ENCODE results near the gene GNB1L. TPM values are rescaled to one million over a fixed set of nuclear protein-coding genes. Genes with fewer than 3 reads are reported as not detected.
A peak's percentile ranks its signal among the peaks of the same experiment; 100 is the strongest.

Gene GNB1L
- total and polyA plus RNA-seq, 2 of the 13 experiments (the other 11 are each of a cell fraction or from before 2014, with no cell fraction given), result 2.5 to 7.4 TPM

- ChIA-PET CTCF (ENCODE audit: low intra/inter-chr PET ratio, low total read pairs) (no interaction called here), POLR2A (no interaction called here)
- no TSS peak for BruUV-seq (replicated peaks)
- no peaks in the 10 kb centered on the region for H4K20me1 ChIP-seq (ENCODE audit: insufficient read depth, low read length)
- 14% methylated on average over 7 of the region's 30 CpGs for WGBS (ENCODE audit: low lambda C conversion rate)
- peak; percentile 41 for ATAC-seq
- peaks cover 31% of the 10 kb centered on the region for H3K4me1 ChIP-seq (ENCODE audit: insufficient read depth, low read length)
- no peak overlapping the region; a peak in 1 of 6 replicates for H3K4me3 ChIP-seq (replicated peaks in 1 of 3; ENCODE audit: insufficient read depth in 1 of 3, low read depth in 2 of 3, low read length in 3 of 3)
- intact Hi-C loops (cut with micrococcal nuclease; ENCODE audit: unreplicated experiment) (no loop called here), in situ Hi-C loops (cut with HindIII; ENCODE audit: extremely low pct_ligation_motif_present, low pct_unique_long_range_greater_than_20kb) (no loop called here)
- no peaks in the 10 kb centered on the region for H3K36me3 ChIP-seq (replicated peaks in 1 of 2; ENCODE audit: control insufficient read depth in 1 of 2, insufficient read depth in 2 of 2, low read length in 2 of 2)
- H3K79me2 ChIP-seq (ENCODE audit: insufficient read depth, low read length), result no peaks in the 10 kb centered on the region
- no peak overlapping the region for H3K27ac ChIP-seq (ENCODE audit: extremely low read length, insufficient read depth, low read length)
- H3K4me2 ChIP-seq (ENCODE audit: low read depth, low read length), result peak overlapping the region; percentile 10
- no peaks in the 10 kb centered on the region for H3K9me3 ChIP-seq (ENCODE audit: low read length)
- H3K27me3 ChIP-seq (ENCODE audit: control insufficient read depth in 1 of 2, insufficient read depth in 2 of 2, low read length in 2 of 2), result no peaks in the 10 kb centered on the region
- DNase-seq (ENCODE audit: low spot score), result peak; percentile 31
- FAIRE-seq, result no peak
- H2AFZ ChIP-seq (ENCODE audit: low read length), result no peak overlapping the region
- no peak overlapping the region for H3K9ac ChIP-seq (ENCODE audit: insufficient read depth, low read depth, low read length)
- TF ChIP-seq ZFY (CRISPR knock-in tag; IDR thresholded peaks at IDR 0.05) (peak; percentile 39; the same call in 1 of the 2 replicates), ZNF367 (CRISPR knock-in tag; IDR thresholded peaks at IDR 0.05; ENCODE audit: borderline replicate concordance) (no peak), CTCF (CRISPR knock-in tag; IDR thresholded peaks at IDR 0.05) (peak; percentile 42), ZBTB43 (CRISPR knock-in tag; conservative IDR thresholded peaks at IDR 0.05) (no peak), EEA1 (CRISPR knock-in tag; IDR thresholded peaks at IDR 0.05; ENCODE audit: borderline replicate concordance) (no peak), ZNF777 (CRISPR knock-in tag; IDR thresholded peaks at IDR 0.05) (peak; percentile 36; the same call in 1 of the 2 replicates), RXRA (CRISPR knock-in tag; IDR thresholded peaks at IDR 0.05) (0 out of 2 replicates have a peak, but pooled peaks have one; percentile 14), ZNF839 (CRISPR knock-in tag; IDR thresholded peaks at IDR 0.05; ENCODE audit: borderline replicate concordance) (no peak), TFDP1 (CRISPR knock-in tag; IDR thresholded peaks at IDR 0.05; ENCODE audit: borderline replicate concordance) (0 out of 2 replicates have a peak, but pooled peaks have one; percentile 20), AGO2 (optimal IDR thresholded peaks at IDR 0.05; ENCODE audit: low read depth, low read length) (peak; percentile 5), ZFP36 (IDR thresholded peaks at IDR 0.05; ENCODE audit: borderline replicate concordance, low read depth, low read length, partially characterized antibody) (no peak), NAIF1 (CRISPR knock-in tag; IDR thresholded peaks at IDR 0.05; ENCODE audit: borderline replicate concordance) (no peak), ZFP91 (CRISPR knock-in tag; IDR thresholded peaks at IDR 0.05; ENCODE audit: borderline replicate concordance) (peak; percentile 9; the same call in 1 of the 2 replicates)
Observed at GRCh38 chr22:19870153-19871022, 15.7 kb upstream of the GNB1L start.

Measured in HepG2 (cell line).